Activated naive CD8-positive, alpha-beta T cell treated with anti-CD3 and anti-CD28 coated beads, Interleukin-2, amount 10 ng/mL, durations not matched to agents 7 days and 5 days (primary cell): ENCODE data around the gene KCNQ1OT1. TPM values are rescaled to one million over a fixed set of nuclear protein-coding genes. Genes with fewer than 3 reads are reported as not detected.

Source experiments
- ATAC-seq: fragments of 150-1000 bp; cut with Tn5 transposase; one replicate; pipeline ENCODE4 v1.10.0; 2021; ENCODE audit warnings: low read depth, moderate library complexity
- POLR2A ChIA-PET: fragments of 350-600 bp; sonication (Branson Sonifier 250); formaldehyde crosslinking; loops from one replicate; lab custom pipeline; 2021; ENCODE audit warnings: antibody characterized with exemption; lab: Charles Lee
- DNase-seq: peaks from one replicate; pipeline ENCODE4 v3.0.0; 2021
- H3K27ac Mint-ChIP-seq: one replicate; pipeline ENCODE4 v1.8.0; 2022; ENCODE audit warnings: mild to moderate bottlenecking, mixed read lengths
- H3K27me3 Mint-ChIP-seq: one replicate; pipeline ENCODE4 v1.8.0; 2022; ENCODE audit warnings: mild to moderate bottlenecking, moderate library complexity, mixed read lengths
- H3K36me3 Mint-ChIP-seq: one replicate; pipeline ENCODE4 v1.8.0; 2021; ENCODE audit warnings: mild to moderate bottlenecking, mixed read lengths
- H3K4me1 Mint-ChIP-seq: one replicate; pipeline ENCODE4 v1.8.0; 2021; ENCODE audit warnings: mixed read lengths
- H3K4me3 Mint-ChIP-seq: one replicate; pipeline ENCODE4 v1.8.0; 2022; ENCODE audit warnings: mild to moderate bottlenecking, moderate library complexity, mixed read lengths
- H3K9me3 Mint-ChIP-seq: one replicate; pipeline ENCODE4 v1.8.0; 2021; ENCODE audit warnings: mixed read lengths
- total RNA-seq, 2 experiments: library from RNA; stranded (reverse); gene quantifications; one replicate each; pipeline ENCODE4 v1.2.3, GENCODE V29; 2021

The KCNQ1OT1 gene
- total RNA-seq, 2 experiments from 2014 or later, result 0.28 to 0.34 TPM

DNA sequence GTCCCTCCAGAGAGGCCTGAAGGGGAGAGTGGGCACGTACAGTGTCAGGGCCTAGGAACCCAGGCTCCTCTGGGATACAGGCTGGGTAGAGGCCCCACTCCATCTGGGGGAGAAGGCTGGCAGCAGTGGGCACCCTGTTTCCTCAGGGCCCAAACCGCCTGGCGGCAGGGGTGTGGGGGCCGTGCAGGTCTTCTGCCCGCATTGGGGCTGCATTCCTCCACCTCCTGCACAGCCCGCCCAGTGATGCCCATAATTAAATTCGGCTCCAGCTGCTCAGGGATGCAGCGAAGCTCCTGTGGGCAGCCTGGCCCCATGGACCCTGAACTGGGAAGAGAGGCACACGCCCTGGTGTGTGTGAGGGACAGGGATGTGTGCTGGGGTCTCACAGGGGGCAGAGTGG lies 35.4 kb downstream of the KCNQ1OT1 start:
- Mint-ChIP-seq H3K36me3 (peaks cover 14% of the 10 kb centered on the region), H3K9me3 (peaks cover 6% of the 10 kb centered on the region), H3K27me3 (no peaks in the 10 kb centered on the region), H3K4me1 (peaks cover 2% of the 10 kb centered on the region), H3K4me3 (no peak overlapping the region), H3K27ac (no peak overlapping the region)
- no peak for ATAC-seq
- DNase-seq, result no peak
- POLR2A ChIA-PET, result no interaction called here

DNA sequence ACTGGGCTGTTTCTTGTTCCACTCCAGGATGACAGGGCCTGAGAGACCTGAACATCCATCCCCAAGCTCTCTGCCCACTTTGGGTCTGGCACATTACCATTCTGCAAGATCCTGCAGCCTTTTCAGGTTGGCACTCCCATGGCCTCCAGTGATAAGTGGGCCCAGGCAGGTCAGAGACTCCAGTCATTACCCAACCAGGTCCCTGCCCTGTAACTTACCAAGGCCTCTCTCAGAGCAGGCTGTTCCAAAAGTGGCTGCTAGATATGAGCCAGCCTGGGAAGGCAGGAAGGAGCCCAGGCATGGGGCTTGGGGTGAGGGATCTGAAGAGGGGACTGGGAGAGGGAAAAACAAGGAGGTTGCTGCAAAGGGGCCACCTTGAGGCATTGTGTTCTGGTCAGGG lies 35.9 kb downstream of the KCNQ1OT1 start:
- Mint-ChIP-seq H3K27ac (peak overlapping the region; percentile 45), H3K36me3 (peaks cover 19% of the 10 kb centered on the region), H3K9me3 (peaks cover 10% of the 10 kb centered on the region), H3K4me1 (peaks cover 2% of the 10 kb centered on the region), H3K4me3 (no peak overlapping the region), H3K27me3 (no peaks in the 10 kb centered on the region)
- no peak for DNase-seq
- ATAC-seq, result no peak
- POLR2A ChIA-PET, result no interaction called here

DNA sequence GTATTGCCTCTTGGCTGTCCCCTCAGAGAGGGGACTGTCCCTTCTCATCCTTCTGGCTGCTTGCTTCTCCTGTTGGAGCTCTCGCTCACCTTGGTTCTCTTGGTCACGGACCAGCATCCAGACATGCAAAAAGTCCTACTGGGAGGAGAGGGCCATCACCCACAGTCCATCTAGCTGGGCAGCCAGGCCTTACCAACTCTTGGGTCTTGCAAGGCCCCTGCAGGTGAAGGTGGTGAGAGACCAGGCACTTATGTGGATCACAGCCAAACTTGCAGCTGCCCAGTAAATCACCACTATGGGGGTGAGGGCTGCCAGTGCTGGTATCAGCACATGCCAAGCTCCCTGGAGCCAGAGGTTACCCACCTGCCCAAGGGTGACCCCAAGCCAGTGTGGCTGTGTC lies 36.3 kb downstream of the KCNQ1OT1 start:
- H3K36me3 Mint-ChIP-seq, result peaks cover 23% of the 10 kb centered on the region
- POLR2A ChIA-PET, result no interaction called here
- peaks cover 11% of the 10 kb centered on the region for H3K9me3 Mint-ChIP-seq
- H3K27ac Mint-ChIP-seq, result no peak overlapping the region
- peaks cover 2% of the 10 kb centered on the region for H3K4me1 Mint-ChIP-seq
- DNase-seq, result no peak
- H3K4me3 Mint-ChIP-seq, result no peak overlapping the region
- H3K27me3 Mint-ChIP-seq, result no peaks in the 10 kb centered on the region
- ATAC-seq, result no peak

DNA sequence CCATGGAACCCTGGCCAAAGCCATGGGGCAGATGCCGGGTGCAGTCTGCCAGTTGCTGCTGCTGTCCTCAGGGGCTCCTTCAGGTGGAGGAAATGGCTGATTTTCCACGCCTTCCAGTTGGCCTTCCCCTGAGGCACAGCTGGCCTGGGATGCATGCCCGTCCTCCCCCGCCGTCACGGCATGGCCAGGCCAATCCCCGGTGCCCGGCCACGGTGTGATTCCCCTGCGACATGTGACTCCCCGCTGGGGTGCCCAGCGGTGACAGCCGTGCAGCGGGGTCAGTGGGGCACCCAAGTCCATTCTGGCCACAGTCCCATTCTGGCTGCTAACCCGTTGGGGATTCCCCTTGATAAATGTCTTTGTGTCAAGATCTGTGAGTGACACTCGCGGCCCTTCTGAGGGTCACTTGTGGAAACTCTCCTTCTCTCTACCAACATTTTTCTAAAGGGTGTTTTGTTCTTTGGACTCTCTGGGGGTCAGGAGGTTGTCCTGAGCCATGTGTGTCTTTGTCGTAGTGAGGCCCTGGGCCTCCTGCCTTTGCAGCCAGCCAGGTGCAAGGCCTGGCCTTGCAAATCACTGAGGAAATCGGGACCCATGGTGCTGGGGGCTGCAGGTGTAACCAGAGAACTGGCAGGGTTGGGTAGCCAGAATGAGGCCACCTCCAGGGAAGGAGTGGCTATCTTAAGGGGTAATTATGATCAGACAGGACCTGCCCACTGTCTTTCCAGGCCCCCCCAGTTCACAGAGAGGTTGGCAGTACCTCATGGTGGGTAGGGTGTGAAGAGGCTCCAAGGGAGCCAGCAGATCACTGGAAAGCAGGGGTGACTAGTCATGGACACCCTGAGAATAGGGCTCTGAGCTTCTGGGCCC lies 37.1 kb downstream of the KCNQ1OT1 start:
- Mint-ChIP-seq H3K9me3 (peaks cover 11% of the 10 kb centered on the region), H3K36me3 (peaks cover 23% of the 10 kb centered on the region), H3K4me3 (no peak overlapping the region), H3K4me1 (no peaks in the 10 kb centered on the region), H3K27ac (no peak overlapping the region), H3K27me3 (no peaks in the 10 kb centered on the region)
- POLR2A ChIA-PET, result no interaction called here
- DNase-seq (no peak), ATAC-seq (no peak)

DNA sequence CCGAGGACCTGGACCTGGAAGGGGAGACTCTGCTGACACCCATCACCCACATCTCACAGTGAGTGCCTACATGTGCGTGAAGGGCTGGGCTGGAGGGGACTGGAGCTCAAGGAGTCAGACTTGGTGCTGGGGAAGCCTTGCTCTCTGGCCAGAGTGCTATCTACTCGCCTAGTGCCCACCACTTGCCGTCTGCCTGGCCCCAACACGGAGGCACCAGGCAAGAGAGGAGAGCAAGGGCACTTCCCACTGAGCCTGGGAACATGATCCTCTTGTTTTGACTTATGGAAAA lies 37.8 kb downstream of the KCNQ1OT1 start:
- no peak overlapping the region for H3K4me3 Mint-ChIP-seq
- H3K27me3 Mint-ChIP-seq, result no peaks in the 10 kb centered on the region
- POLR2A ChIA-PET, result no interaction called here
- ATAC-seq, result no peak
- peaks cover 23% of the 10 kb centered on the region for H3K36me3 Mint-ChIP-seq
- DNase-seq, result no peak
- H3K27ac Mint-ChIP-seq, result no peak overlapping the region
- H3K9me3 Mint-ChIP-seq, result peaks cover 11% of the 10 kb centered on the region
- no peaks in the 10 kb centered on the region for H3K4me1 Mint-ChIP-seq

DNA sequence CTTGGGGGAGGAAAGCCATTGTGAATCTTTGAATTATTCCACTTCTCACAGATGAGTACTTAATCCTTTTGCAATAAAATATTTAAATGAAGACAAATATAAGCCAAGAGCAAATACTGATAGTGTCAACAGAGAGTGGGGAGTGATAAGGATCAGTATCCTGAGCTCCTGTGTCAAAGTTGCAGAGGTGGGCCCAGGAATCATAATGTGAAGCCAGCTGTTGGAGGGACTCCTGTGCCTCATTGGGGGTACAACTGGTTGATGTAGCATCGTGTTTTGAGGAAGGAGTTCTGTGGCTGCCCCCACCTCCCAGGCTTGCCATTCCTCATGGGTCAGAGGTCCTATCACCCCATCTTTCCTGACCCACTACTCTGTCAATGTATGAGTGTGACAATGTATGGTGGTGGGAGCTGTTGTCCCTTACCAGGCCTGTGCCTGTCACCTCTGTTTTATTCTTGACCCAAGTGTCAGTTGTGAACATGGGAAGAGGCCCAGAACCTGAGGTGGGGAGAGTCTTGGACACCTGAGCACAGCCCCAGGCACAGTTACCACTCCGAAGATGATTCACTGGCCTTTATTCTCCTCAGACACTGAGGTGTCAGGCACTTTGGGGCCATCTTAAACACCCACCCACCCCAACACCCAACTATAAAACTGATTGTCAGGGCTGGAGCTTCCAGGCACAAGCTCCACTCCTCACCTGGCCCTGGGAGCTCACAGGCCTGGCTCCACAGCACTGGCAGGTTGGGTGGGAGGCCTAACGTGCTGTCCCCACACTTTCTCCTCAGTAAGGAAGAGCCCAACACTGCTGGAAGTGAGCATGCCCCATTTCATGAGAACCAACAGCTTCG lies 38.4 kb downstream of the KCNQ1OT1 start:
- ATAC-seq (no peak), DNase-seq (no peak)
- no peaks in the 10 kb centered on the region for H3K4me1 Mint-ChIP-seq
- peaks cover 23% of the 10 kb centered on the region for H3K36me3 Mint-ChIP-seq
- POLR2A ChIA-PET, result no interaction called here
- no peak overlapping the region for H3K4me3 Mint-ChIP-seq
- H3K27ac Mint-ChIP-seq, result no peak overlapping the region
- peaks cover 11% of the 10 kb centered on the region for H3K9me3 Mint-ChIP-seq
- no peaks in the 10 kb centered on the region for H3K27me3 Mint-ChIP-seq

DNA sequence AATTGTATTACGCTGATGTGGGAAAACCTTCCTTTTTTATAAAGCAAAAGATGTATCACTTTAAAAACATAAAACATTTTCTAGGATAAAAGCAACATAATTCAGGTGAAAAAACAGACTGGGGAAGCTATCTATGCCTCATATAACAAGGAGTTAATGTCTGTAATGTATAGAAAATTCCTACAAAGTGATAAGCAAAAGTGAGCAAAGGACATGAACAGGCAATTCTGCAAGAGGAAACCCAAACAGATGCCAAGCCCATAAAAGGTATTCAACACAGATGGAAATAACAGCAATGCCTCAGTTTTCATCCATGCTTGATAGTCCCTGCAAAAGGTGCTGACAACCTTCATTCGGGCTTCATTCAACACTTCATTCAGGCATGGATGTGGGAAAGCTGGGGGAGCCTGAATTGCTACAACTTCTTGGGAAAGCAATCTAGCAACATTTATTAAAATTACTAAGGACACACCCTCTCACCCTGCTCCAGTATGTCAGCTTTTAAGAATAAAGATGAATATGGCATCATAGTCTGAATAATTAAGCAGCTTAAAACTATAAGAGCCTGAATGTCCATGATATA lies 39.3 kb downstream of the KCNQ1OT1 start:
- POLR2A ChIA-PET, result no interaction called here
- Mint-ChIP-seq H3K36me3 (peaks cover 23% of the 10 kb centered on the region), H3K9me3 (peaks cover 11% of the 10 kb centered on the region), H3K4me3 (no peak overlapping the region), H3K27me3 (no peaks in the 10 kb centered on the region), H3K4me1 (no peaks in the 10 kb centered on the region), H3K27ac (no peak overlapping the region)
- ATAC-seq (no peak), DNase-seq (no peak)

DNA sequence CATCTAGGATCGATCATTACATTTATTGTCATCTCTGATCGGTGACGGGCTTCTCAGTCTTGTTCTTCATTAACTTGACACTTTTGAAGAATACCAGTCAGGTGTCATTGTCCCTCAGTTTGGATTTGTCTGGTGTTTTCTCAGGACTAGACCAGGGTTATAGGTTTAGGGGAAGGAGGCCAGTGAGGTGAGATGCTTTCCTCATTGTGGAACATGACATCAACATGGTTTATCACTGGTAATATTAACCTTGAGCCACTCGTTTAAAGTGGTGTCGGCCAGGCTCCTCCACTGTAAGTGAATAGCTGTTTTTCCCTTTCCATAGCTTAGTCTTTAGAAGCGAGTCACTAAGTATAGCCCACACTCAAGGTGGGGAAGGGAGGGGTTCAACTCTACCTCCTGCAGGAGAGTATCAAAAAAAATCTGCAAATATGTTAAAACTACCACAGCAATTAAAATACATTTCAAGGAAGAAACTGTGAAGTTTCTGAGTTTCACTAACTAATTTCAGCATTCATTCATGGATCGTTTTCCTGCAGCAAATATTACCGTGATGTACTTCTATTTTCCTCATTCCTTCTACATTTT lies 42.0 kb downstream of the KCNQ1OT1 start:
- peaks cover 11% of the 10 kb centered on the region for H3K9me3 Mint-ChIP-seq
- H3K4me1 Mint-ChIP-seq, result peaks cover 3% of the 10 kb centered on the region
- no peak for DNase-seq
- POLR2A ChIA-PET, result no interaction called here
- H3K27ac Mint-ChIP-seq, result no peak overlapping the region
- ATAC-seq, result no peak
- no peak overlapping the region for H3K4me3 Mint-ChIP-seq
- H3K36me3 Mint-ChIP-seq, result peaks cover 25% of the 10 kb centered on the region
- H3K27me3 Mint-ChIP-seq, result no peaks in the 10 kb centered on the region

DNA sequence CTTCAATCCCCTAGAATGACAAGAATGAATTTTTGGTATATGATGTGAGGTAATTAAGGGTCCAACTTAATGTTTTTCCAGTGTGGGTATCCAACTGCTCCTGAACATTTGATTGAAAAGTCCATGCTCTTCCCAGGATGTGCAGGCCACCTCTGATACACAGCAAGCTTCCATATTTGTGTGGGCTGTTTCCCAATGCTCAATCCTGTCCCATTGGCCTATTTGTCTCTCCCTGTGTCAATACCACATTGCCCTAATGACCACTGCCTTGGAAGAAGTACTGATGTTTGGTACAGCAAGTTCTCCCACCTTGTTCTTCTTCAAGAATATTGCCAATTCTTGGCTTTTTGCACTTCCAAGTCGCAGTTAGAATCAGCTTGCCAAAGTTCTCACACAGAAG lies 42.9 kb downstream of the KCNQ1OT1 start:
- H3K4me3 Mint-ChIP-seq, result no peak overlapping the region
- H3K9me3 Mint-ChIP-seq, result peaks cover 12% of the 10 kb centered on the region
- ATAC-seq, result no peak
- POLR2A ChIA-PET, result no interaction called here
- DNase-seq, result no peak
- peaks cover 27% of the 10 kb centered on the region for H3K36me3 Mint-ChIP-seq
- H3K27me3 Mint-ChIP-seq, result no peaks in the 10 kb centered on the region
- peaks cover 3% of the 10 kb centered on the region for H3K4me1 Mint-ChIP-seq
- no peak overlapping the region for H3K27ac Mint-ChIP-seq

DNA sequence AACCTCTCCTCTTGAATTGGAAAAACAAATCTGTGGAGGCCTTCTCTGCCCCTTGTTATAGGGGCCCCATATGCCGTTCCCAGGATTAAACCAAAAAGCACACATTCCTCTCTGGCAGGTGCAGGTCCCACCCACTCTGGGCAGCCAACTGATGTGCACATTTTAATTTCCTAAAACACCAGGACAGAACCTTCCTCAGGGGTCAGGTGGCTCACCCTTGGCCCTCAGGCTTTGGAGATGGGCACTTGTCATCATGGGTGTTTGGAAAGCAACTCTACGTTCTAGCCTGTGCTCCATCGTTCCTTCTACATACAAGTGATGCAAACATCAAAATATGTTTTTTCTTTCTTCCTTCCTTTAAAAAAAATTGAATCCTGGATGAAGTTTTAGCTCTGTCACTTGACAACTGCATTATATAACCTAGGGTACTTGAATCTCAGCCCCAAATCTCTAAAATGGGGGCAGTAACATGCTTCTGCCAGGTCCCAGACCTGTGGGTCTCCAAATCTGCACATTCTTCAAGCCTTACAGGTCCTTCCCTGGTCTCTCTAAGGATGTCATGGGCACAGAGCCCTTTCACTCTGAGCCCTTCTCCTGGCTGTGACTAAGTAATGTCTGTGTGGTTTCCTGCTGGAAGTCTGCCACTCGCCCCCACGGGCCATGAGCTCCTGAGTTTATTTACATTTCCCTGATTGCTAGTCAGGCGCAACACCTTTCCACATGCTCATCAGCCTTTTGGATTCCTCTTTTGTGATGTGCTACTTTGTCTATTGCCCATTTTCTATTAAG lies 43.8 kb downstream of the KCNQ1OT1 start:
- Mint-ChIP-seq H3K27ac (no peak overlapping the region), H3K36me3 (peaks cover 27% of the 10 kb centered on the region), H3K4me1 (peaks cover 3% of the 10 kb centered on the region), H3K9me3 (peaks cover 10% of the 10 kb centered on the region), H3K4me3 (no peak overlapping the region), H3K27me3 (no peaks in the 10 kb centered on the region)
- POLR2A ChIA-PET, result no interaction called here
- no peak for ATAC-seq
- no peak for DNase-seq

DNA sequence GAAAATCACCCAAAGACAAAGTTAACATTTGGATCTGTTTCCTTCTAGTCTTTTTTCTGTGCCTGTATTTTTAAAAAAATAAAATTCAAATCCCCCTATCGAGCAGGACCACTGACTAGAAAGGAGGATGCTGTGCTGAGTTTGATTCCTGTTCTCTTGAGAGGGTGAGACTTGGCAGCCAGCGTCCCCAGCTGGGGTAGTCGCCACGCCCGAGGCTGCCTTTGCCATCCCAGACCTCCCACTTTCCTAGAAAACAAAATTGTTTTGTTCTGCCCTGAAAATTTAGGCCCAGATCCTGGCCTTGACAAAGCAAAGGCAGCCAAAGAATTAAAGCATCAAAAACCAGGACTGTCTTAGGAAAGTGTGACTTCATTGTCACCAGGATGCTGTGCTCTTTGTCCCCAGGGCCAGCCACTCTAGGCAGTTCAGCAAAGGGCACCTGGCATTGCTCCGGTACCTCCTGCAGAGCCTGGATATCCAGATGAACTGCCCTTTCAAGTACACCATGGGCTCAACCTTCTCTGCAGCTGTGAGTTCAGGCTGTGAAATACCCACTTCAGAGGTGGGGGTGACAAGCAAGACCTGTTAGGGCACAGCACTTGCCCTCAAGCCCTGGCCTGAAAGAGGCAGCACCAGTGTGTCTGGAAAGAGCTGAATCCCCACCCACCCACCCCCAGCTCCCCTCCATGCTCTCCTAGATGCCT lies 44.6 kb downstream of the KCNQ1OT1 start:
- POLR2A ChIA-PET, result no interaction called here
- Mint-ChIP-seq H3K27me3 (no peaks in the 10 kb centered on the region), H3K36me3 (peaks cover 23% of the 10 kb centered on the region)

DNA sequence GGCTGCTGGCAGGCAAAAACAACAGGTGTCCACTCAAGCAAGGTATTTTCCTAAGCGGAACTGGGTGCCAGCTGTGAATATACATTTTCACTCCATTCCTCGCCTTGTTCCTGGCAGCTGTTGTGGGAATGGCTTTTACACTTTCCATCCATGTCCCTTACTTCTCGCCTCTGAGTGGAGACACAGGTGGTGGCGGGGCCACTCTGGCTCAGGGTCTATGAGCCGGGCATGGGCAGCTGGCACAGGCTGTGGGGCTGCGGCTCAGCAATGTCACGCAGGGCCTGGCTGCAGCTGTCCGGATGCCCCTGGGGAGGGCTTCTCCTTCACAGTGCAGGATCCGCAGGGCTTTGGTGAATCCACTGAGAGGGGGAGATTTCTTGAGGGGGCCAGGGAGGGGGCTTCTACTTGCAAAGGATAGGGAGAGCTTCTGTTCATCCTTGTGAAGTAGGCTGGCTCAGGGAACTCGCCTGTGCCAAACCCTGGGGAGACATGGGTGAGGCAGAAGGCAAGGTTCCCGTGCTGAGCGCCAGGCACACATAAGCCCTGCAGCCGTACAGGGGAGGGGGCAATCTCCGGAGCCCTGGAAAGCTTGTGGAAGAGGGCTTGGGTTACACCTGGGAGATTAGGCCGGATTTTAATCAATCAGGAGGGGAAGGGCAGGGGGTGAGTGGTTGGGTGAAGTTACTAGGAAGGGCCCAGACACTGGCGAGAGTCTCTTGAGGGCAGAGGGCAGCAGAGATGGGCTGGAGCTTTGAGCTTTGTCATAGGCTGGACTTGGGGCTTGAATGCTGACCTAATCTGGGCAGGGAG lies 45.7 kb downstream of the KCNQ1OT1 start:
- POLR2A ChIA-PET, result no interaction called here
- peaks cover 17% of the 10 kb centered on the region for H3K9me3 Mint-ChIP-seq

More for the DNA sequence above, 44.6 kb downstream of the KCNQ1OT1 start:
- ATAC-seq (no peak), DNase-seq (no peak)
- Mint-ChIP-seq H3K4me3 (no peak overlapping the region), H3K4me1 (peaks cover 3% of the 10 kb centered on the region), H3K9me3 (peaks cover 12% of the 10 kb centered on the region), H3K27ac (no peak overlapping the region)

More for the DNA sequence above, 45.7 kb downstream of the KCNQ1OT1 start:
- ATAC-seq (no peak), DNase-seq (no peak)
- no peak overlapping the region for H3K27ac Mint-ChIP-seq
- no peaks in the 10 kb centered on the region for H3K27me3 Mint-ChIP-seq
- H3K4me1 Mint-ChIP-seq, result peaks cover 3% of the 10 kb centered on the region
- peaks cover 21% of the 10 kb centered on the region for H3K36me3 Mint-ChIP-seq
- no peak overlapping the region for H3K4me3 Mint-ChIP-seq
